ENCODE measurements around the gene PLPP4.

The PLPP4 gene

DNA sequence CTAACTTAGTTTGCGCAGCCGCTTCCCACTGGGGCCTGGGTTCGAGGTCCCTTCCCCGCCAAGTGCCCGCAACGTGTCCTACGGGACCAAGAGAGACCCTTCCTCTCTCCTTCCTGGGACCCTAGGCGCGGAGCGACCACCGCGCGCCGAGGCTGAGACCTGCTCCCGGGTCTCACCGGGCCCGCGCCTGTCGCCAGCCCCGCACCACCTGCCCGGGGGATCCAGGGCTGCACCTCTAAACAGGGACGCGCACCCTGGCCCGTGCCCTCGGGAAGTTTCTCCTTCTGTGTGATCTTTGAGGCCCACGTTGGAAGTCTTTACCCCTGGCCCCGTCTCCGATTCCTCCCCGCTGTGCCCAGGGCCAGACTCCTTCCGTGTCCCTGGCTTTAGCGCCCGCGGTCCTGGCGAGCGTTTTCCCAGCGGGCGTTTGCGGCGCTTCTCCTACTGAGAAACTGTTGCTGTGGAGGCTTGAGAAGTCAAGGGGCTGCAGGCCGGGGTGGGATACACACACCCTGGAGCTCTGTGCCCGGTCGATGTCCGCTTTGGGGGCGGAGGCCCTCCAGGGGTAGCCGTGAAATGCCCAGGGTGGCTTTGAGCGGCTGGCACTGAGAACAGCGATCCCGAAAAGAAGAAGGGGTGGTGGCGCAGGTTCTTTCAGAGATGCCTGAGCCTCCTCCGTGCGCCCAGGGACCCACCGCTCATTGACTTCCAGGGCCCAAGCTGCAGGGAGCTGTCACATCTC, 575 bp downstream of the PLPP4 start:
- DNase-seq = no peak

GRCh38 chr10:120458432-120458831, 1.4 kb downstream of the PLPP4 start:
- DNase-seq = no peak

DNA sequence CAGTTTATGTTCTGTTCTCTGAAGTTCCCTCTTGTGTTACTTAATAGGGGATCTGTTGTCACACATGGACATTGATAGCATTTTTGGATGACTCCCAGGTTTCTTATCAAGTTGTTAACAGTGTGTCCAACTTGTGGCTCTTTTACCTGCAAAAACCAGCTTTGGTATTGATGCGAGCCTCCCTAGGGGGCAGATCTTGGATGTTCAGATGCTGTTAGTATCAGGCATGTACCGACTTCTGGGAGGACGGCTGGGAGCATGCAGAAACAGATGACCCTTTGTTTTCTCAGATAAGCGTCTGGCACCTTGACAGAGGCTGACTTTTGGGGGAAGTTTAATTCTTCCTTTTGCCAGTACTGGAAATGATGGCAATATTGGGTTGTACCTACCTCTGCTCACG, 2.2 kb downstream of the PLPP4 start:
- peak; percentile 95 for DNase-seq

GRCh38 chr10:120460186-120460585, 3.2 kb downstream of the PLPP4 start:
- no peak for DNase-seq

- DNase-seq = peak; percentile 32
These were observed 3.7 kb downstream of the PLPP4 start for GRCh38 chr10:120460776-120461175.

DNA sequence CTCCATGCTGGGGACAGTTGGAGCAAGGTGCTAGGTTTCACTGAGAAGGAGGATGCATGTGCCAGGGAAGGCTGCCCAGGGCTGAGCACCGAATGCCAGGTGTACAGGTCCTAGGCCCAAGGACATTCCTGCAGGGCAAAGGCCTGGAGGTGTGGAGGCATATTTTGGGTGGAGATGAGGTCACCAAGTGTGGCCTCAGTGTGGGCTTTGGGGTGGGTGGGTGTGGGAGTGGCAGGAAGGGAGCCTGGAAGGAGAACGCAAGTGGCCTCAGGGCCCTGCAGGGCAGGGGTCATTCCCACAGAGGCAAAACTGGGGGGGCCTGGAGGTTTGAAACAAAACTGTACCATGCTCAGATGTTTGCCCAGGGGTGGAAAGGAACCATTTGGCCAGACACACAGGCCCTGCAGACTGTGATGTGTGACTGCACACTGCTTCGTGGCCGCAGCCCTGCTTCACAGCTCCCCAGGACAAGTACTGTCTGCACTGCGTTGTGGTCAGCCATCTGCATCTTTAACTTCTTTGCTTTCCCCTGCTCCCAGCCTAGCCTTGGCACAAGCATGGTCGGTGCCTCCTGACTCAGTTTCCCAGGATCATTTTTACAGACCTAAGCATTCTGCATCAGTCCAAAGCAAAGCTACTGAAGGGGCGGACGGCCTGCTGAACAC, 5.1 kb downstream of the PLPP4 start:
- DNase-seq = no peak

- DNase-seq = no peak
These were observed 8.1 kb downstream of the PLPP4 start for GRCh38 chr10:120465138-120465537.

DNA sequence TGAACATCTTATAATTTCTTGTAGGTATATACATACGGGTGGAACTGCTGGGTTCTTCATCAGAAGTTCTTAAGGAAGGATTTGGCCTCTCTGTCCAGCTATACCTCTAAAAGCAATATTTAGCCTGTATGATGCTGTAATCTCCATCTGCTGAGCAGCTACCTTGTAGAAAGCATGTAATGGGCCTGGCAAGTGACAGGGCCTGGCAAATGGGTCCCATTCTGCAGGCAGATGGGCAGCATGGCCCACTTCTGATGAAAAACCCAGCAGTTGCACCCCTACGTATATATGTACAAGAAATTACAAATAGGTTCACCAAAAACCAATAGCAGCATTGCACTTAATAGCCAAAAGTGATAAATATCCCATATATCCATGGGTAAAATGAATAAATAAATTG, 9.0 kb downstream of the PLPP4 start:
- DNase-seq = no peak

DNA sequence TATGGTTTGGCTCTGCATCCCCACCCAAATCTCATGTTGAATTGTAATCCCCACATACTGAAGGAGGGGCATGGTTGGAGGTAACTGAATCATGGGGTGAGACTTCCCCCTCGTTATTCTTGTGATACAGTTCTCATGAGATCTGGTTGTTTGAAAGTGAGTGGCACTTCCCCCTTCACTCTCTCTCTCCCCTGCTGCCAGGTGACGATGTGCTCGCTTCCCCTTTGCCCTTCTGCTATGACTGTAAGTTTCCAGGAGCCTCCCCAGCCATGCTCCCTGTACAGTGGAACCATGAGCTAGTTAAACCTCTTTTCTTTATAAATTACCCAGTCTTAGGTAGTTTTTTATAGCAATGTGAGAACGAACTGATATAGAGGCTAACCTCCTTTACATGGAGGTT, 16.6 kb downstream of the PLPP4 start:
- no peak for DNase-seq

GRCh38 chr10:120474956-120475355, 17.9 kb downstream of the PLPP4 start:
- no peak for DNase-seq

GRCh38 chr10:120475844-120476791, 19.1 kb downstream of the PLPP4 start:
- no peak for DNase-seq

DNA sequence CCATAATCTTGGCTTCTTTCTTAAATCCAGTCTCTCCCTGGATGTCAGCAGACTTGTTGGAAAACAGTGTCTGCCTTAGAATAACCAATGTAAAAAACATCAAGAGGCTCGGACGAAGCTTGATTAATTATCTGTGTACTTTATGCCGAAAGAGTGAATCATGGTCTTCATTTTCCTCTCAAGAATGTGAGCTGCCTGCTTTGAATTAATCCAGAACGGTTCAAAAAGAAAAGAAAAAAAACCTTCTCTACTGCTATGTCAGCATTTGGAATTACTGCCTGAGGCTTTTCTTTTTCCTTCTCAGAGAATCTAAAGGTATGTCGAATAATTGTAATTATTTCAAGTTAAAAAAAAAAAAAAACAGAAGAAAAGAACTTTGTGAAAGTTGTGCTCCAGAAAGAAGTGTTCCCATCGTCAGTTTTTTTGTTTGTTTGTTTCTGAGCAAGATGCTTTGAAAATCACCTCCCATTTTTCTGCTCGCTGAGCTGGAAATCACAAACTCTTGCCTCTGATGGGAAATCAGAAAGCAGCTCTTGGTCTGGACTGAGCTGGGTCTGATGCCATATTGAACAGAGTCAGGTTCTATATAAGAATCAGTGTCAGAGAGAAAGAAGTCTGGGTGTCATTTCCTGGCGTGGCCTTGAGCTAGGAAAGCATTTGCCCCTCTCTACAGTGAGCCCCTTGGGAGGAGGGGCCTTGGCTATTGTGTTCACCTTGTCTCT, 20.2 kb downstream of the PLPP4 start:
- no peak for DNase-seq

DNA sequence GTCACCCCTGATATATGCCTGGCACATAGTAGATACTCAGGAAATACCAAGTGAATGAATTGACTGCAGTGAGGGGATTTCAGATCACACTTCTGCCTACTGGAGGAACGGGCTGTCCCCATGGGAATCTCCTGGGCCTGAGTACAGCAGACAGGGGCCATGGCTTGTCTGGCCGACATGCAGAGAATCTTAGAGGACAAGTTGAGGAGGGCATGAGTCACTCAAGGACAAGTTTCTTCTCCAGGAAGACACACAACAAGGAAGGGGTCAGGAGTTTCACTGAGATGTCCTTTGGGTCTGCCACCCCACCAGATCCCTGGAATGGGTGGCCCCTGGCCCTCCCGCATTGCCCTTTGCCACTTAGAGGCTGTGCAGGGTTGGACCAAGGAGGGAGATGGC, 20.7 kb downstream of the PLPP4 start:
- no peak for DNase-seq

- no peak for DNase-seq
These were observed 21.4 kb downstream of the PLPP4 start for GRCh38 chr10:120478386-120478785.

- no peak for DNase-seq
These were observed 22.5 kb downstream of the PLPP4 start for GRCh38 chr10:120479506-120479905.

- DNase-seq = no peak
These were observed 23.1 kb downstream of the PLPP4 start for GRCh38 chr10:120480065-120480600.

- no peak for DNase-seq
These were observed 23.8 kb downstream of the PLPP4 start for GRCh38 chr10:120480848-120481247.

DNA sequence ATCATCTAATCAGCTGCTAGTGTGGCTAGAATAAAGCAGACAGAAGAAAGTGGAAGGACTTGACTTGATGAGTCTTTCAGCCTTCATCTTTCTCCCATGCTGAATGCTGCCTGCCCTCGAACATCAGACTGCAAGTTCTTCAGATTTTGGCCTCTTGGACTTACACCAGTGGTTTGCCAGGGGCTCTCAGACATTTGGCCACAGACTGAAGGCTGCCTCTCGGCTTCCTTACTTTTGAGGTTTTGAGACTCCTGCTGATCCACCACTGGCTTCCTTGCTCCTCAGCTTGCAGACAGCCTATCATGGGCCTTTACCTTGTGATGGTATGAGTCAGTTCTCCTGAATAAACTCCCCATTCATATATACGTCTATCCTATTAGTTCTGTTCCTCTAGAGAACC, 26.0 kb downstream of the PLPP4 start:
- no peak for DNase-seq

- DNase-seq = no peak
These were observed 26.7 kb downstream of the PLPP4 start for GRCh38 chr10:120483651-120484301.

GRCh38 chr10:120485946-120486345, 28.9 kb downstream of the PLPP4 start:
- no peak for DNase-seq

DNA sequence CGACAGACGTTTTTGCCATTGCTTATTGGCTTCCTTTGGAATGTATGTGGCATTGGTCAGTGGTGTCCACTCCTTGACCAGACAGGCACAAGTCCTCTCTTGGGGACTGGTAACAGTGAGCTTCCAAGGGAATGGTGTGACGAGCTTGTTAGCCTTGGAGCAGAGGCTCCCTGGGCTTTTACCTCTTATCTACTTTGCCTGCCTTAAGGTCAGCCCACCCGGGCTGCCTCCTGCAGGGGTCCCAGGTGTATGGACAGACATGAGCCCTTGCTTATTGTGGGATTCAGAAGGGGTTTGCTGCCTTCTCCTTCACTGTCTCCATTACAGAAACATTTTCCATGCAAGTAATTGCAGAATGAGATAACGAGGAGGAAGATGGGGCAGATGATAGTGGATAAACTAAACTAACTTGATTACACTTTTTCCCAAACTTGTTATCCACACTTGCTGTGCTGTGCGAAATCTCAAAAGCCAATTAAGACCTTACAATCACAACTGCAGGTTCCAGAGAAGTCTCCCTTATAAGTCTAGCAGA, 29.7 kb downstream of the PLPP4 start:
- no peak for DNase-seq

DNA sequence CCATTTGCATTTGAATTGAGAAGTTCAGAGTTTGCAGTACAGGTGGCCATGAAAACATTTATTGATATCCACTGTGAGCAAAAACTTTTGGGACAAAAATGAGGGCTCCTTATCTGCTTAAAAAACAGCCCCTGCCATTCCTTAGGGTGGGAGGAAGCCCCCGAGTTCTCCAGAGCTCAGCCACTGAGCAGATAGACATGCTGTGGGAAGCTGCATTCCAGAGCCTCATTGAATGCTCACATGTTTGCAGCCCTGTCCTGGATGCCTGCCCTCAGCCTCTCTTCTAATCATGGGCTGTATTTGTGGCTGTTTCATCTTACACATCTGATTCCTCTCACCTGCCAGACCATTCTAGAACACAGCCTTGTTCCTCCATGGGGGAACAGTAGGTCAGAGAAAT, 33.3 kb downstream of the PLPP4 start:
- no peak for DNase-seq
